BJ (cell line): ENCODE results near the gene MARCHF6. TPM values are rescaled to one million over a fixed set of nuclear protein-coding genes. Genes with fewer than 3 reads are reported as not detected.

Experiments used
- CTCF ChIA-PET: fragments of 350-600 bp; formaldehyde crosslinking; extraction: SDS; loops from one replicate; lab custom pipeline; 2021; ENCODE audit warnings: antibody characterized with exemption, inconsistent platforms; lab: Yijun Ruan, JAX
- POLR2A ChIA-PET: fragments of 300-600 bp; sonication (Branson Sonifier 250); formaldehyde crosslinking; extraction: SDS; loops from one replicate; lab custom pipeline; 2021; ENCODE audit warnings: antibody characterized with exemption; lab: Charles Lee
- DNase-seq: peaks from one replicate; pipeline ENCODE4 v3.0.0-alpha.2; 2011; ENCODE audit warnings: low read depth
- H3K27me3 ChIP-seq: 2 replicates; pipeline ENCODE4 v1.6.0; 2011; ENCODE audit warnings: low read length; ENCODE audit not compliant: control insufficient read depth, insufficient read depth
- H3K36me3 ChIP-seq: 2 replicates; pipeline ENCODE4 v1.5.1; 2011; ENCODE audit warnings: low read length; ENCODE audit not compliant: control insufficient read depth, insufficient read depth
- H3K4me3 ChIP-seq: 2 replicates; pipeline ENCODE4 v1.5.1; 2011; ENCODE audit warnings: low read depth, mild to moderate bottlenecking, control low read depth, low read length
- polyA plus RNA-seq: library from polyadenylated mRNA; depleted of rRNA; stranded (reverse); fragments of >200 nt; gene quantifications from 2 replicates; pipeline ENCODE4 v1.2.3, GENCODE V29; 2011
- TF ChIP-seq, protein P1 (sequence below): IDR thresholded peaks from 2 replicates; pipeline ENCODE4 v1.5.1; 2011; ENCODE audit warnings: low read depth, mild to moderate bottlenecking, control low read depth, inconsistent platforms, low read length, moderate library complexity; ENCODE audit not compliant: insufficient read depth

Gene MARCHF6
- polyA plus RNA-seq, 1 experiment: 110 TPM

DNA sequence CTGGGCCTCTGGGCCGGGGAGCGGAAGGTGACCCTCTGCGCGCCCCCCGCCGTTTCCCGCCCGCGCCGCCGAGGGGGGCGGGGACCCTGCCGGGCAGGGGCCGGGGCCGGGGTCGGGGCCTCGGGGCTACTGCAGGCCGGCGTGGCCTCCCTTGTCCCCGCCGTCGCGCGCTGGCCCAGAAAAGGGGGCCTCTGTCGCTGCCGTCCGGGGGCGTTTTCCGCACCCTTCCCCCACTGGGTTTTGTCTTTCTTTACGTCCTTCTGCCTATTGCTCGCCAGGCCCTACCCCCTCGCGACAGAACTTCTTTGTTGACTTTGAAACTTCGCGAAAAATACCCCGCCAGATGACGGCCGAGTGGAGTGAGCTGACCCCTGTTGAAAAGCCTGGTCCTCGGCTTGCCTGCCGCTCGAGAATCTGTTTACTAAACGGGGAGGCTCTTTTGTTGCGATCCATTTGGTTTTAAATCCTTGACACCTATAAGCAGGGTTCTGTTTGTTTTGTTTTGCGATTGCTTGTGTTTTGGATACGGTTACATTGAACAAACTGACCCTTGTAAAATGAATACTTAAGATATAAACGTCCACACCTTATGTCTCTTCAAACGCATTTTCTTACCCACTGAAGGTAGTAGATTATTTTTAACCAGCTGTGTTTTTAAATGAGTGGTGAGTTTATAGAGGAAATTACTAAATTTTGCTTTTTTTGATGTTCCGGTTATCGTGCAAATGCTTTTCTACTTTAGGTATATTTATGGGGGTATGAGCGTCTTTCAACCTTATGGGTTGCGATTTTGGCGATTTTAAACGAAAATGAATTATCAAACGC lies 765 bp downstream of the MARCHF6 start:
- CTCF ChIA-PET: interaction anchor here (0.6 to 1.7 kb wide), 5 partner anchors 13 to 89 kb away, joined by 3 to 8 read pairs (median 3); no protein-coding TSS in a partner anchor
- H3K27me3 ChIP-seq: no peaks in the 10 kb centered on the region
- no peak for DNase-seq
- peak overlapping the region; percentile 79 for H3K4me3 ChIP-seq
- TF ChIP-seq, protein P1, sequence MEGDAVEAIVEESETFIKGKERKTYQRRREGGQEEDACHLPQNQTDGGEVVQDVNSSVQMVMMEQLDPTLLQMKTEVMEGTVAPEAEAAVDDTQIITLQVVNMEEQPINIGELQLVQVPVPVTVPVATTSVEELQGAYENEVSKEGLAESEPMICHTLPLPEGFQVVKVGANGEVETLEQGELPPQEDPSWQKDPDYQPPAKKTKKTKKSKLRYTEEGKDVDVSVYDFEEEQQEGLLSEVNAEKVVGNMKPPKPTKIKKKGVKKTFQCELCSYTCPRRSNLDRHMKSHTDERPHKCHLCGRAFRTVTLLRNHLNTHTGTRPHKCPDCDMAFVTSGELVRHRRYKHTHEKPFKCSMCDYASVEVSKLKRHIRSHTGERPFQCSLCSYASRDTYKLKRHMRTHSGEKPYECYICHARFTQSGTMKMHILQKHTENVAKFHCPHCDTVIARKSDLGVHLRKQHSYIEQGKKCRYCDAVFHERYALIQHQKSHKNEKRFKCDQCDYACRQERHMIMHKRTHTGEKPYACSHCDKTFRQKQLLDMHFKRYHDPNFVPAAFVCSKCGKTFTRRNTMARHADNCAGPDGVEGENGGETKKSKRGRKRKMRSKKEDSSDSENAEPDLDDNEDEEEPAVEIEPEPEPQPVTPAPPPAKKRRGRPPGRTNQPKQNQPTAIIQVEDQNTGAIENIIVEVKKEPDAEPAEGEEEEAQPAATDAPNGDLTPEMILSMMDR: no peak
- no peaks in the 10 kb centered on the region for H3K36me3 ChIP-seq
- POLR2A ChIA-PET: no interaction called here

DNA sequence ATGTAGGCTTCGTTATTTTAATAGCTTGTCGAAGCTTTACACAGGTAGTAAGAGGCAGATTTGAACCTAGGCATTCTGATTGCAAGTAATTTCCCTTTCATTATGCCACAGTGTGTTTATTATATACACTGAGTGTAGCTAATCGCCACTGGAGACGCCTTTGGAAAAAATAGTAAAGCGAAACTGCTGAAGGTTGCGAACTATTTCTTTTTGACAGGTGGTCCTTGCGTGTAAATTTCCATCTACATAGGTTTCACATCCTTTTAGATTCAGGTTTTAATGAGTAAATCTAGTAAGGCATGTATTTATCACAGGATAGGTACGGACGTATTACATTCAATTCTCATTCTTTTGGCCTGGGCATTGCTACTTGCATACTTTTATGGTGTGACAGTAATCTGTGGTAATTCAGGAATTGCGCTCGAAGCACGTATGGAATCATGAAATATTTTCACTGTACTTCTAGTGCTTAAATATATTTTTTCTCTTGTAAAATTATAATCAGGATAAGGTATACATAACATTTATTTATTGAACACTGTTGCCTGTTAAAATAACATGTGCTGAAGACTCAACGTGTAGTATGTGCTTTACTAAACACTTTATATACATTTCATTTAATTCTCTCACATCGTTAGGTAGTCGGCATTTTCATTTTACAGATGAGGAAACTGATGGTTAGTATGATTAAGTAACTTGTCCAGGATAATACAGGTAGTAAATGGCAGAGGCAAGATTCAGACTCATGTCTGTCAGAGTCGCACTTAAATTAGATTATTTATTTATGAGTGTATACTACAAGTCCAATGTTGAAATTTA lies 1.8 kb downstream of the MARCHF6 start:
- TF ChIP-seq, protein P1: no peak
- ChIA-PET POLR2A (no interaction called here), CTCF (interaction anchor here (0.6 kb wide), 1 partner anchor 12 kb away, joined by 3 read pairs; no protein-coding TSS in a partner anchor)
- Histone ChIP-seq H3K27me3 (no peaks in the 10 kb centered on the region), H3K36me3 (no peaks in the 10 kb centered on the region), H3K4me3 (peak overlapping the region; percentile 79)
- DNase-seq: peak; percentile 60

DNA sequence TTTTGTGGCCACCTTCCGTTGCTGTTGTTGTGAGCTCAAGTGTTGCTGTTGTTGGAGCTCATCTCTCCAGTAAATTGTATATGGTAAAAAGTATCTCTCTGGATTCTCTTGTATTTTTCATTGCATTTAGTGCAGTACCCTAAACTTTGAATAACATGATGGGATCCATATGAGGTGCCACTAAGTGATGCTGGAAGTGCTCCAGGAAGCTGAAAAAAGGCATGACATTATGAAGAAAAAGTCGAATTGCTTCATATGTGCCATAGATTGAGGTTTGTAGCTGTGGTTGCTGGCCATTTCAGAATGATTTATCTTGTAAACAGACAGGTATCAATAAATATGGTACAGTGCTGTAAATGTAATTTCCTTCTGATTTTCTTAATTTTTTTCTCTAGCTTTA lies 5.5 kb downstream of the MARCHF6 start:
- CTCF ChIA-PET: interaction anchor here (0.6 to 1.0 kb wide), 2 partner anchors 9 to 19 kb away, joined by 5 read pairs; no protein-coding TSS in a partner anchor

DNA sequence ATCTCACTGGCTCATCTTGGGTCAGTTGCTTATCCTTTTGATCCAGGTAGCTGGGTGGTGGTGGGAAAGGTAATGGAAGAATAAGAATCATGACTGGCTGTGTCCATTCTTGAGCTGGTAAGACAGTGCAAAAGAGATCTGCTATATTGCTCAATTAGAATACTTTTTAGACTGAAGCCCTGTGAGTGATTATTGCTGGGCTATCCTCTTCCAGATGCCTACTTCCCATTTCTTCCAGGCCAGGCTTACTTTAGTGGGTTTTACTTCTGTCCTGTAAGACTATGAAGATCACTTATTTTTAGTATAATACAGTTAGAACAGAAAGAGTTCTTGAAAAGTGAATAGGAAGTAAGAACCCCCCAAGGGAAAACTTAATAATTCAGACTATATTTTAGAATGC lies 7.2 kb downstream of the MARCHF6 start:
- Histone ChIP-seq H3K36me3 (peaks cover 1% of the 10 kb centered on the region; the same call in 1 of the 2 replicates), H3K4me3 (no peak overlapping the region), H3K27me3 (no peaks in the 10 kb centered on the region)
- TF ChIP-seq, protein P1: no peak
- POLR2A ChIA-PET: no interaction called here
- CTCF ChIA-PET: interaction anchor here (0.9 kb wide), 1 partner anchor 25 kb away, joined by 4 read pairs; no protein-coding TSS in a partner anchor
- no peak for DNase-seq

More for the DNA sequence above, 5.5 kb downstream of the MARCHF6 start:
- Histone ChIP-seq H3K4me3 (no peak overlapping the region), H3K27me3 (no peaks in the 10 kb centered on the region), H3K36me3 (no peaks in the 10 kb centered on the region)
- no peak for DNase-seq
- POLR2A ChIA-PET: no interaction called here
- TF ChIP-seq, protein P1: no peak
